Measurements from ENCODE around the gene CPEB4.

CPEB4 gene

DNA sequence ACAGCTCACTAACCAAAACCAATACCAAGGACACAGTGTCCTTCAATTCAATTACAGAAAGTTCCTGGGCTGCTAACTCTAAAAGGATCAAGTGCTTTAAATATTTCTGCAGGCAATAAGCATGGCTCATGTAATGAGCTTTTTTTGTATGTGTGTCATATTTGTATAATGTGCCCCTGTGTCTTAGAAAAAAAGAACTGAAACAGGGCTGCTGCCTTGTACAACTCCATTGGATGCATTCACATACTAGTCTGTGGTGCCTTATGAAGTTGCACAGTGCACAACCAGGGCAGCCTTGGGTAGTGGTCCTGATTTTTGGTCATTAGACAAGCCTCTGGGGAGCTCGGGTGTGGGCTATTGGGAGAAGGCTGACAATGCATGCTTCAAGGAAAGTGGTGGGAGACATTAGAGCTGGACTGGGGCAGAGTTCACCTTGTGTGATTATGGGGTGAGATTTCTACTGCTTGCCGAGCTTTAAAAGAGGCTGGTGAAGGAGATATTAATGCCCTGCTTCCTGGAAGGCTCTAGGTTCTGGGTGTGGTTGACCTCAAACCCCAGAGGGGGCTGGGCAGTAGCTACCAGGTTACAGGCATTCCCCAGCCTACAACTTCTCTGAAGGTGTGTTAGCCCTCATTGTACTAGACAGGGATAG, 3.6 kb upstream of the CPEB4 start:
- no CpG with 5 or more reads among the region's 2 CpGs for WGBS, 2 donors (ENCODE audit: extremely low coverage in 2 of 2, insufficient read length in 2 of 2, insufficient replicate concordance in 1 of 2)

DNA sequence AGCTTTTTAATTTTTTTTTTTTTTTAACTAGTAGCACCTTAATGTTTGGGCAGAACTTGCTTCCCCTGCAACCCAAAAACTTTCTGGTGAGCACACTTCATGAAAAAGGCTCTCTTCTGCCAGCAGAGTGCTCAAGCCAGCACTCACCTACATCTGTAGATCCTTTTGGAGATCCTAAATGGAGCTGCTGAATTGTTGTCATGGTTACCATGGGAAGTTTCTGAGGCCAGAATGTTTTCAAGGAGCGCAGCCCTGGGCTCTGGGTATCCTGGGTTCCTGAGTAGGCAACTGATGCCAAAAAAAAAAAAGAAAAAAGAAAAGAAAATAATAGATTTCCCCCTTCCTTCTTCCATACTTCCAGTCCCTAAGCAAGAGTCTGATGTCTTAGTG, 3.1 kb upstream of the CPEB4 start:
- H2AFZ ChIP-seq (ENCODE audit: low read length): no peak overlapping the region
- H3K9ac ChIP-seq (ENCODE audit: low read depth, low read length, poor library complexity): no peak overlapping the region
- H3K36me3 ChIP-seq (replicated peaks in 1 of 2; ENCODE audit: control insufficient read depth in 2 of 2, insufficient read depth in 2 of 2, low read length in 2 of 2): no peaks in the 10 kb centered on the region
- peaks cover 2 to 7% of the 10 kb centered on the region in 2 donors for H3K4me1 ChIP-seq (ENCODE audit: control insufficient read depth in 2 of 2, insufficient read depth in 1 of 2, low read depth in 1 of 2, low read length in 2 of 2)
- no peaks in the 10 kb centered on the region for H3K79me1 ChIP-seq (ENCODE audit: low read depth, low read length)
- H2BK120ac ChIP-seq (ENCODE audit: low read depth, low read length): no peak overlapping the region
- H3K27ac ChIP-seq (replicated peaks; ENCODE audit: low read length): no peak overlapping the region
- no peak overlapping the region for H3K14ac ChIP-seq (ENCODE audit: low read length)
- H3K4me3 ChIP-seq (ENCODE audit: low read length in 2 of 2): no peak overlapping the region
- H3K9me3 ChIP-seq (replicated peaks in 1 of 2; ENCODE audit: control insufficient read depth in 2 of 2, insufficient read depth in 1 of 2, low read depth in 1 of 2, low read length in 2 of 2): no peaks in the 10 kb centered on the region
- H2BK15ac ChIP-seq (ENCODE audit: low read length): no peak overlapping the region
- no CpG with 5 or more reads among the region's 1 CpG for WGBS, 2 donors (ENCODE audit: extremely low coverage in 2 of 2, insufficient read length in 2 of 2, insufficient replicate concordance in 1 of 2)
- peaks cover 0 to 8% (median 5%) of the 10 kb centered on the region in 3 experiments for H3K27me3 ChIP-seq (ENCODE audit: control insufficient read depth in 3 of 3, insufficient read depth in 3 of 3, low read depth in 1 of 3, low read length in 3 of 3)
- DNase-seq (ENCODE audit: low spot score): no peak
- no peak overlapping the region for H3K4me2 ChIP-seq (ENCODE audit: insufficient read depth, low read length, poor library complexity, severe bottlenecking)
- H2AK5ac ChIP-seq (ENCODE audit: low read depth, low read length): no peak overlapping the region
- H4K91ac ChIP-seq (ENCODE audit: low read depth, low read length, poor library complexity): no peak overlapping the region
- no peak overlapping the region for H4K8ac ChIP-seq (ENCODE audit: low read depth, low read length)
- H3K23ac ChIP-seq (ENCODE audit: low read depth, low read length, poor library complexity): no peak overlapping the region
- H3K4ac ChIP-seq (ENCODE audit: low read length): no peak overlapping the region
- H2BK5ac ChIP-seq (ENCODE audit: low read length): no peak overlapping the region
- H2BK12ac ChIP-seq (ENCODE audit: low read length): no peak overlapping the region
- no peak overlapping the region for H3K18ac ChIP-seq (ENCODE audit: low read length)

More for the DNA sequence above, 3.6 kb upstream of the CPEB4 start:
- H3K27me3 ChIP-seq (ENCODE audit: control insufficient read depth in 3 of 3, insufficient read depth in 3 of 3, low read depth in 1 of 3, low read length in 3 of 3): peaks cover 0 to 8% (median 2%) of the 10 kb centered on the region in 3 experiments
- H3K36me3 ChIP-seq (replicated peaks in 1 of 2; ENCODE audit: control insufficient read depth in 2 of 2, insufficient read depth in 2 of 2, low read length in 2 of 2): no peaks in the 10 kb centered on the region
- no peak overlapping the region for H3K27ac ChIP-seq (replicated peaks; ENCODE audit: low read length)
- no peak overlapping the region for H3K23ac ChIP-seq (ENCODE audit: low read depth, low read length, poor library complexity)
- H3K18ac ChIP-seq (ENCODE audit: low read length): no peak overlapping the region
- no peak overlapping the region for H2BK15ac ChIP-seq (ENCODE audit: low read length)
- DNase-seq (ENCODE audit: low spot score): no peak
- no peak overlapping the region for H3K14ac ChIP-seq (ENCODE audit: low read length)
- H3K79me1 ChIP-seq (ENCODE audit: low read depth, low read length): no peaks in the 10 kb centered on the region
- H3K4me3 ChIP-seq (ENCODE audit: low read length in 2 of 2): no peak overlapping the region
- peaks cover 2 to 5% of the 10 kb centered on the region in 2 donors for H3K4me1 ChIP-seq (ENCODE audit: control insufficient read depth in 2 of 2, insufficient read depth in 1 of 2, low read depth in 1 of 2, low read length in 2 of 2)
- no peak overlapping the region for H3K4me2 ChIP-seq (ENCODE audit: insufficient read depth, low read length, poor library complexity, severe bottlenecking)
- H4K8ac ChIP-seq (ENCODE audit: low read depth, low read length): no peak overlapping the region
- no peak overlapping the region for H2BK12ac ChIP-seq (ENCODE audit: low read length)
- no peak overlapping the region for H2BK5ac ChIP-seq (ENCODE audit: low read length)
- H3K4ac ChIP-seq (ENCODE audit: low read length): no peak overlapping the region
- H4K91ac ChIP-seq (ENCODE audit: low read depth, low read length, poor library complexity): no peak overlapping the region
- H2AK5ac ChIP-seq (ENCODE audit: low read depth, low read length): no peak overlapping the region
- no peaks in the 10 kb centered on the region for H3K9me3 ChIP-seq (replicated peaks in 1 of 2; ENCODE audit: control insufficient read depth in 2 of 2, insufficient read depth in 1 of 2, low read depth in 1 of 2, low read length in 2 of 2)
- no peak overlapping the region for H2BK120ac ChIP-seq (ENCODE audit: low read depth, low read length)
- no peak overlapping the region for H3K9ac ChIP-seq (ENCODE audit: low read depth, low read length, poor library complexity)
- no peak overlapping the region for H2AFZ ChIP-seq (ENCODE audit: low read length)

DNA sequence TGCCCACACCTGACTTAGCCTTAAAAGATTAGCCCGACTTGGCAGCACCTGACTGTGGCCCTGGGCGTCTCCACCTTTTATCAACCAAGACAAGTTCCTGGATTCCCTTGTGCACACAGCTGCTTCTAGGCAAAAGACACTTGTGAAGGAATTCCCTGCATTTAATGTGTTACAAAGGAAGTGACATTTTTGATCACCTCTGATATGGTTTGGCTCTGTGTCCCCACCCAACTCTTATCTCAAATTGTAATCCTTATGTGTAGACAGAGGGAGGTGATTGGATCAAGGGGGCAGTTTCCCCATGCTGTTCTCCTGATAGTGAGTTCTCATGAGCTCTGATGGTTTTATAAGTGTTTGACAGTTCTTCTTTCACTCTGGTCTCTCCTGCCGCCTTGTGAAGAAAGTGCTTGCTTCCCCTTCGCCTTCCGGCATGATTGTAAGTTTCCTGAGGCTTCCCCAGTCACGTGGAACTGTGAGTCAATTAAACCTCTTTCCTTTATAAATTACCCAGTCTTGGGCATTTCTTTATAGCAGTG, 2.6 kb upstream of the CPEB4 start:
- Histone ChIP-seq H3K79me1 (ENCODE audit: low read depth, low read length) (no peaks in the 10 kb centered on the region), H3K36me3 (replicated peaks in 1 of 2; ENCODE audit: control insufficient read depth in 2 of 2, insufficient read depth in 2 of 2, low read length in 2 of 2) (no peaks in the 10 kb centered on the region), H2AK5ac (ENCODE audit: low read depth, low read length) (no peak overlapping the region), H3K23ac (ENCODE audit: low read depth, low read length, poor library complexity) (no peak overlapping the region), H3K27me3 (ENCODE audit: control insufficient read depth in 3 of 3, insufficient read depth in 3 of 3, low read depth in 1 of 3, low read length in 3 of 3) (peaks cover 0 to 6% (median 5%) of the 10 kb centered on the region in 3 experiments), H3K9me3 (replicated peaks in 1 of 2; ENCODE audit: control insufficient read depth in 2 of 2, insufficient read depth in 1 of 2, low read depth in 1 of 2, low read length in 2 of 2) (no peaks in the 10 kb centered on the region), H2BK120ac (ENCODE audit: low read depth, low read length) (no peak overlapping the region), H3K27ac (replicated peaks; ENCODE audit: low read length) (no peak overlapping the region), H3K18ac (ENCODE audit: low read length) (no peak overlapping the region), H3K4ac (ENCODE audit: low read length) (no peak overlapping the region), H2BK5ac (ENCODE audit: low read length) (no peak overlapping the region), H3K4me3 (ENCODE audit: low read length in 2 of 2) (no peak overlapping the region), H2BK12ac (ENCODE audit: low read length) (no peak overlapping the region), H3K9ac (ENCODE audit: low read depth, low read length, poor library complexity) (no peak overlapping the region), H2BK15ac (ENCODE audit: low read length) (no peak overlapping the region), H3K4me1 (ENCODE audit: control insufficient read depth in 2 of 2, insufficient read depth in 1 of 2, low read depth in 1 of 2, low read length in 2 of 2) (peaks cover 6 to 9% of the 10 kb centered on the region in 2 donors), H3K4me2 (ENCODE audit: insufficient read depth, low read length, poor library complexity, severe bottlenecking) (no peak overlapping the region), H3K14ac (ENCODE audit: low read length) (no peak overlapping the region), H2AFZ (ENCODE audit: low read length) (no peak overlapping the region), H4K91ac (ENCODE audit: low read depth, low read length, poor library complexity) (no peak overlapping the region), H4K8ac (ENCODE audit: low read depth, low read length) (no peak overlapping the region)
- no CpG with 5 or more reads among the region's 6 CpGs for WGBS, 2 donors (ENCODE audit: extremely low coverage in 2 of 2, insufficient read length in 2 of 2, insufficient replicate concordance in 1 of 2)
- DNase-seq (ENCODE audit: low spot score): no peak

DNA sequence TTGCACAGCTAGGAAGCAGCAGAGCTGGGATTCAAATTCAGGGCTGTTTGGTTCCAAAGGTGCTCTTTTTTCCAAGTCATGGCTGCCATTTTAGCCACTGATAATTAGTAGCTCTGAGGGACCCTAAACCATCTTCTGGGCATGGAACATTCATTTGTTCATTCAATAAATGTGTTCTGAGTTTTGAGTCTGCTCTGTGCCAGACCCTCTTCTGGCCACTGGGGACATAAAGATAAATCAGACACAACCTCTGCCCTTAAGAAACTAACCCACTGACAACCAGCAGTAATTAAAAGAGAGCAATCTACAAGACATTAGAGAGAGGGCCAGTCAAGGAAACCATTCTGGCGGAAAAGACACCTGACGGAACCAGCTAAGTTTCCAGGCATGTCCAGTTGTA, 2.0 kb upstream of the CPEB4 start:
- Histone ChIP-seq H3K18ac (ENCODE audit: low read length) (no peak overlapping the region), H3K79me1 (ENCODE audit: low read depth, low read length) (no peaks in the 10 kb centered on the region), H2AFZ (ENCODE audit: low read length) (peak overlapping the region; percentile 3), H2BK120ac (ENCODE audit: low read depth, low read length) (no peak overlapping the region), H2BK12ac (ENCODE audit: low read length) (no peak overlapping the region), H4K8ac (ENCODE audit: low read depth, low read length) (no peak overlapping the region), H4K91ac (ENCODE audit: low read depth, low read length, poor library complexity) (no peak overlapping the region), H3K23ac (ENCODE audit: low read depth, low read length, poor library complexity) (no peak overlapping the region), H2BK15ac (ENCODE audit: low read length) (no peak overlapping the region), H3K4ac (ENCODE audit: low read length) (no peak overlapping the region), H3K9me3 (replicated peaks in 1 of 2; ENCODE audit: control insufficient read depth in 2 of 2, insufficient read depth in 1 of 2, low read depth in 1 of 2, low read length in 2 of 2) (no peaks in the 10 kb centered on the region), H3K36me3 (replicated peaks in 1 of 2; ENCODE audit: control insufficient read depth in 2 of 2, insufficient read depth in 2 of 2, low read length in 2 of 2) (no peaks in the 10 kb centered on the region), H2BK5ac (ENCODE audit: low read length) (no peak overlapping the region), H3K14ac (ENCODE audit: low read length) (no peak overlapping the region), H3K9ac (ENCODE audit: low read depth, low read length, poor library complexity) (no peak overlapping the region), H3K4me1 (ENCODE audit: control insufficient read depth in 2 of 2, insufficient read depth in 1 of 2, low read depth in 1 of 2, low read length in 2 of 2) (peaks cover 6 to 9% of the 10 kb centered on the region in 2 donors), H3K27me3 (ENCODE audit: control insufficient read depth in 3 of 3, insufficient read depth in 3 of 3, low read depth in 1 of 3, low read length in 3 of 3) (peaks cover 0 to 5% (median 0%) of the 10 kb centered on the region in 3 experiments), H3K4me2 (ENCODE audit: insufficient read depth, low read length, poor library complexity, severe bottlenecking) (no peak overlapping the region), H3K27ac (replicated peaks; ENCODE audit: low read length) (no peak overlapping the region), H3K4me3 (ENCODE audit: low read length in 2 of 2) (no peak overlapping the region), H2AK5ac (ENCODE audit: low read depth, low read length) (no peak overlapping the region)
- no peak for DNase-seq (ENCODE audit: low spot score)
- WGBS, 2 donors (ENCODE audit: extremely low coverage in 2 of 2, insufficient read length in 2 of 2, insufficient replicate concordance in 1 of 2): no CpG with 5 or more reads among the region's 2 CpGs
